Measurements from ENCODE around the gene TPM3.

Gene TPM3

GRCh38 chr1:154190550-154190949 is 1.4 kb downstream of the TPM3 start:
- H3K4me3 ChIP-seq (ENCODE audit: low read length) = no peak overlapping the region
- peak; percentile 14 for DNase-seq (ENCODE audit: low read depth)
- no peak for TF ChIP-seq CTCF (conservative IDR thresholded peaks at IDR 0.05; ENCODE audit: low read length)

- no peak overlapping the region for H3K4me3 ChIP-seq (ENCODE audit: low read length)
- DNase-seq (ENCODE audit: low read depth) = no peak
These were observed 4.9 kb downstream of the TPM3 start for GRCh38 chr1:154186852-154187501.

GRCh38 chr1:154186177-154186576 is 5.7 kb downstream of the TPM3 start:
- peak; percentile 39 for TF ChIP-seq CTCF (conservative IDR thresholded peaks at IDR 0.05; ENCODE audit: low read length)
- H3K4me3 ChIP-seq (ENCODE audit: low read length) = no peak overlapping the region
- peak; percentile 34 for DNase-seq (ENCODE audit: low read depth)

More at GRCh38 chr1:154186852-154187501, 4.9 kb downstream of the TPM3 start:
- TF ChIP-seq CTCF (conservative IDR thresholded peaks at IDR 0.05; ENCODE audit: low read length) = no peak

GRCh38 chr1:154183046-154183915 is 8.6 kb downstream of the TPM3 start:
- peak overlapping the region; percentile 99 for H3K4me3 ChIP-seq (ENCODE audit: low read length)
- TF ChIP-seq CTCF (conservative IDR thresholded peaks at IDR 0.05; ENCODE audit: low read length) = no peak
- peak; percentile 91 for DNase-seq (ENCODE audit: low read depth)

GRCh38 chr1:154182344-154183045 is 9.4 kb downstream of the TPM3 start:
- peak overlapping the region; percentile 99 for H3K4me3 ChIP-seq (ENCODE audit: low read length)
- TF ChIP-seq CTCF (conservative IDR thresholded peaks at IDR 0.05; ENCODE audit: low read length) = no peak
- DNase-seq (ENCODE audit: low read depth) = peak; percentile 68

GRCh38 chr1:154181944-154182343 is 10.0 kb downstream of the TPM3 start:
- peak overlapping the region; percentile 99 for H3K4me3 ChIP-seq (ENCODE audit: low read length)

More at GRCh38 chr1:154181944-154182343, 10.0 kb downstream of the TPM3 start:
- no peak for TF ChIP-seq CTCF (conservative IDR thresholded peaks at IDR 0.05; ENCODE audit: low read length)
- DNase-seq (ENCODE audit: low read depth) = no peak

Measured in AG10803 (cell line).